Right atrium auricular region (tissue), 2 donors: Measurements from ENCODE around the gene CFAP52. TPM values are rescaled to one million over a fixed set of nuclear protein-coding genes. Genes with fewer than 3 reads are reported as not detected.

Experiments
- DNase-seq: peaks from one replicate; pipeline ENCODE4 v3.0.0-alpha.2; 2019; ENCODE audit warnings: low spot score
- H3K27ac ChIP-seq, 2 donors: fragments of 200-600 bp; sonication (generic); 1 replicate in 1 of 2; 2 replicates in 1 of 2; pipeline ENCODE4 v1.5.1; 2016 to 2019
- H3K27me3 ChIP-seq, 2 donors: fragments of 200-600 bp; sonication (generic); one replicate each; pipeline versions ENCODE4 v1.5.1 to v1.6.0; 2017 to 2019
- H3K36me3 ChIP-seq: fragments of 200-600 bp; sonication (generic); one replicate; pipeline ENCODE4 v1.5.1; 2016
- H3K4me1 ChIP-seq, 2 donors: fragments of 200-600 bp; sonication (generic); one replicate each; pipeline versions ENCODE4 v1.5.1 to v1.6.0; 2017 to 2019
- H3K4me3 ChIP-seq, 2 donors: fragments of 200-600 bp; sonication (generic); 1 replicate in 1 of 2; 2 replicates in 1 of 2; pipeline ENCODE4 v1.5.1; 2017 to 2019; ENCODE audit warnings: mild to moderate bottlenecking in 1 of 2, moderate library complexity in 1 of 2
- H3K9me3 ChIP-seq, 2 donors: fragments of 200-600 bp; sonication (generic); one replicate each; pipeline ENCODE4 v1.5.1; 2019
- CTCF ChIP-seq, 2 donors: fragments of 200-600 bp; sonication (generic); IDR thresholded peaks; one replicate each; pipeline ENCODE4 v1.5.1; 2019; ENCODE audit warnings: antibody characterized with exemption in 2 of 2
- total RNA-seq, 2 donors: library from RNA; depleted of rRNA; stranded (reverse); fragments of >200 nt; gene quantifications; one replicate each; pipeline ENCODE4 v1.1.0, GENCODE V29; 2016

Gene CFAP52
- total RNA-seq, 2 donors from 2014 or later, result 1.1 TPM; not detected in 1

GRCh38 chr17:9676820-9677310, 100.4 kb downstream of the CFAP52 start:
- TF ChIP-seq CTCF (IDR thresholded peaks at IDR 0.05), result no peak

GRCh38 chr17:9677411-9677810, 101.0 kb downstream of the CFAP52 start:
- Histone ChIP-seq H3K27me3 (no peaks in the 10 kb centered on the region), H3K9me3 (peaks cover 0 to 17% of the 10 kb centered on the region in 2 donors), H3K27ac (no peak overlapping the region), H3K36me3 (no peaks in the 10 kb centered on the region), H3K4me3 (no peak overlapping the region), H3K4me1 (no peaks in the 10 kb centered on the region)
- DNase-seq, result no peak
- no peak for TF ChIP-seq CTCF (IDR thresholded peaks at IDR 0.05)

More at GRCh38 chr17:9676820-9677310, 100.4 kb downstream of the CFAP52 start:
- H3K36me3 ChIP-seq, result no peaks in the 10 kb centered on the region
- no peak for DNase-seq
- H3K4me3 ChIP-seq, result no peak overlapping the region
- H3K9me3 ChIP-seq, result peaks cover 0 to 17% of the 10 kb centered on the region in 2 donors
- no peaks in the 10 kb centered on the region for H3K27me3 ChIP-seq
- no peak overlapping the region for H3K27ac ChIP-seq
- no peaks in the 10 kb centered on the region for H3K4me1 ChIP-seq

- Histone ChIP-seq H3K27ac (no peak overlapping the region), H3K36me3 (no peaks in the 10 kb centered on the region), H3K9me3 (peaks cover 0 to 17% of the 10 kb centered on the region in 2 donors), H3K27me3 (no peaks in the 10 kb centered on the region), H3K4me1 (no peaks in the 10 kb centered on the region), H3K4me3 (no peak overlapping the region)
- no peak for TF ChIP-seq CTCF (IDR thresholded peaks at IDR 0.05)
- no peak for DNase-seq
Measured at GRCh38 chr17:9677896-9678295, 101.5 kb downstream of the CFAP52 start.

- Histone ChIP-seq H3K27me3 (no peaks in the 10 kb centered on the region), H3K4me3 (no peak overlapping the region), H3K27ac (no peak overlapping the region), H3K9me3 (peaks cover 0 to 6% of the 10 kb centered on the region in 2 donors), H3K36me3 (no peaks in the 10 kb centered on the region), H3K4me1 (no peaks in the 10 kb centered on the region)
- no peak for TF ChIP-seq CTCF (IDR thresholded peaks at IDR 0.05)
- DNase-seq, result no peak
Measured at GRCh38 chr17:9684955-9685621, 108.6 kb downstream of the CFAP52 start.

Other genes with a start within 250 kb of the CFAP52 start
- 10 to 100 TPM; 38.8 to 60.8 TPM for gene STX8, start 822 bp upstream of the CFAP52 start, total RNA-seq
- under 1 TPM in 1 of 2 donors, not detected in 1; 0.24 TPM for gene USP43, start 68.9 kb downstream of the CFAP52 start, total RNA-seq
- 100 to 1,000 TPM in 1 of 2 donors, 10 to 100 TPM in 1; 79.3 to 201 TPM for gene DHRS7C, start 214.9 kb downstream of the CFAP52 start, total RNA-seq
- not detected for gene GSG1L2, start 245.4 kb downstream of the CFAP52 start, total RNA-seq
- 1 to 10 TPM; 1.0 to 1.7 TPM for gene GLP2R, start 249.3 kb downstream of the CFAP52 start, total RNA-seq